Motor neuron (in vitro differentiated cells): Measurements from ENCODE around the gene GTF3C1. TPM values are rescaled to one million over a fixed set of nuclear protein-coding genes. Genes with fewer than 3 reads are reported as not detected.

ENCODE experiments used
- ATAC-seq, 8 experiments: fragments of 200-7000 bp; cut with Tn5 transposase; replicated peaks in 6 of 8; 2 replicates each; pipeline ENCODE4 v1.8.0; 2021; ENCODE audit warnings: mild to moderate bottlenecking in 8 of 8, moderate library complexity in 8 of 8
- H3K27ac ChIP-seq, 2 donors: fragments of 250-450 bp; sonication (Bioruptor Pico); 2 replicates each; pipeline ENCODE4 v1.9.0; 2021; ENCODE audit warnings: antibody characterized with exemption in 2 of 2, mild to moderate bottlenecking in 2 of 2, moderate library complexity in 1 of 2
- H3K4me1 ChIP-seq, 2 donors: fragments of 250-450 bp; sonication (Bioruptor Pico); replicated peaks in 1 of 2; 2 replicates each; pipeline ENCODE4 v1.6.1; 2021; ENCODE audit warnings: antibody characterized with exemption in 2 of 2, mild to moderate bottlenecking in 2 of 2, moderate library complexity in 1 of 2
- H3K4me3 ChIP-seq, 5 donors: fragments of 250-450 bp; sonication (Bioruptor Pico); 2 replicates each; pipeline ENCODE4 v1.9.0; 2021; ENCODE audit warnings: antibody characterized with exemption in 5 of 5, mild to moderate bottlenecking in 5 of 5, moderate library complexity in 4 of 5
- WGBS, 10 experiments: fragments of 450-650 bp; shearing (Covaris generic); methylation state at CpG; one replicate each; pipeline ENCODE4 v1.0.0; 2022; 5-methylcytosine and 5-hydroxymethylcytosine counted together
- in situ Hi-C, 9 experiments: fragments of 400-800 bp; cut with MboI; loops; one replicate each; pipeline ENCODE4 v1.15.0; 2021; ENCODE audit warnings: low sequenced_read_pairs in 9 of 9, low pct_unique_long_range_greater_than_20kb in 2 of 9; ENCODE audit not compliant: unreplicated experiment in 9 of 9
- total RNA-seq, 8 experiments: library from RNA; unstranded; fragments of 300-600 nt; gene quantifications; 2 replicates each; pipeline versions ENCODE4 v1.2.3 to v1.2.4, GENCODE V29; 2022

GTF3C1 gene
- total RNA-seq, 8 experiments from 2014 or later, result 41.2 to 156 (median 60.5) TPM

GRCh38 chr16:27429330-27429871, 120.3 kb downstream of the GTF3C1 start:
- H3K4me1 ChIP-seq, result no peaks in the 10 kb centered on the region
- WGBS, 10 experiments, result 20 to 100% (median 77%) methylated on average over 1 to 8 of the region's 11 CpGs; no CpG with 5 or more reads in 2 of the 10 experiments
- no peak overlapping the region for H3K4me3 ChIP-seq
- ATAC-seq, result no peak
- no peak overlapping the region for H3K27ac ChIP-seq
- in situ Hi-C loops, result loop anchor here in 1 of 9 experiments (25.0 kb wide), 1 partner anchor 108 kb away; the partner anchor contains the start of gene GTF3C1

- no peak overlapping the region for H3K4me3 ChIP-seq
- no peak overlapping the region for H3K27ac ChIP-seq
- in situ Hi-C loops, result loop anchor here in 1 of 9 experiments (25.0 kb wide), 1 partner anchor 109 kb away; the partner anchor contains the start of gene GTF3C1
- ATAC-seq, result no peak
- WGBS, 10 experiments, result 70 to 100% (median 92%) methylated on average over 1 to 3 of the region's 4 CpGs; no CpG with 5 or more reads in 3 of the 10 experiments
- no peaks in the 10 kb centered on the region for H3K4me1 ChIP-seq
Measured at GRCh38 chr16:27428026-27428785, 121.5 kb downstream of the GTF3C1 start.

GRCh38 chr16:27427538-27427937, 122.2 kb downstream of the GTF3C1 start:
- in situ Hi-C loops, result loop anchor here in 1 of 9 experiments (25.0 kb wide), 1 partner anchor 110 kb away; the partner anchor contains the start of gene GTF3C1
- no peak overlapping the region for H3K4me3 ChIP-seq
- H3K27ac ChIP-seq, result no peak overlapping the region
- H3K4me1 ChIP-seq, result no peaks in the 10 kb centered on the region
- ATAC-seq, result no peak
- WGBS, 10 experiments, result 67 to 83% (median 75%) methylated on average over 1 to 5 of the region's 5 CpGs; no CpG with 5 or more reads in 5 of the 10 experiments

GRCh38 chr16:27426423-27427408, 123.0 kb downstream of the GTF3C1 start:
- 0 to 100% (median 65%) methylated on average over 1 to 7 of the region's 7 CpGs; no CpG with 5 or more reads in 1 of the 10 experiments for WGBS, 10 experiments
- Histone ChIP-seq H3K4me1 (no peaks in the 10 kb centered on the region), H3K4me3 (no peak overlapping the region), H3K27ac (no peak overlapping the region)
- ATAC-seq, result peak in 3 of 8 experiments; percentile 58 to 98 (median 96)
- in situ Hi-C loops, result loop anchor here in 1 of 9 experiments (25.0 kb wide), 1 partner anchor 111 kb away; the partner anchor contains the start of gene GTF3C1

GRCh38 chr16:27425961-27426360, 123.8 kb downstream of the GTF3C1 start:
- H3K27ac ChIP-seq, result no peak overlapping the region
- WGBS, 10 experiments, result 80 to 100% (median 100%) methylated on average over 1 of the region's 1 CpG; no CpG with 5 or more reads in 4 of the 10 experiments
- ATAC-seq, result no peak
- in situ Hi-C loops, result loop anchor here in 1 of 9 experiments (25.0 kb wide), 1 partner anchor 111 kb away; the partner anchor contains the start of gene GTF3C1
- no peak overlapping the region for H3K4me3 ChIP-seq
- H3K4me1 ChIP-seq, result no peaks in the 10 kb centered on the region

- H3K27ac ChIP-seq, result no peak overlapping the region
- H3K4me1 ChIP-seq, result no peaks in the 10 kb centered on the region
- WGBS, 10 experiments, result 60 to 100% (median 78%) methylated on average over 1 to 6 of the region's 10 CpGs; no CpG with 5 or more reads in 1 of the 10 experiments
- in situ Hi-C loops, result loop anchor here in 1 of 9 experiments (25.0 kb wide), 1 partner anchor 112 kb away; the partner anchor contains the start of gene GTF3C1
- no peak overlapping the region for H3K4me3 ChIP-seq
- no peak for ATAC-seq
Measured at GRCh38 chr16:27424772-27425498, 124.8 kb downstream of the GTF3C1 start.

GRCh38 chr16:27421961-27422740, 127.6 kb downstream of the GTF3C1 start:
- H3K27ac ChIP-seq, result no peak overlapping the region
- in situ Hi-C loops, result no loop called here
- no peak for ATAC-seq
- no peak overlapping the region for H3K4me3 ChIP-seq
- no peaks in the 10 kb centered on the region for H3K4me1 ChIP-seq

GRCh38 chr16:27417047-27417671, 132.6 kb downstream of the GTF3C1 start:
- Histone ChIP-seq H3K4me1 (no peaks in the 10 kb centered on the region), H3K4me3 (no peak overlapping the region), H3K27ac (no peak overlapping the region)
- no peak for ATAC-seq
- WGBS, 10 experiments, result 40 to 100% (median 70%) methylated on average over 1 to 4 of the region's 4 CpGs
- in situ Hi-C loops, result no loop called here

GRCh38 chr16:27414788-27415431, 134.8 kb downstream of the GTF3C1 start:
- in situ Hi-C loops, result no loop called here
- WGBS, 10 experiments, result 52 to 100% (median 82%) methylated on average over 1 to 6 of the region's 6 CpGs
- H3K27ac ChIP-seq, result no peak overlapping the region
- no peak for ATAC-seq
- no peaks in the 10 kb centered on the region for H3K4me1 ChIP-seq
- no peak overlapping the region for H3K4me3 ChIP-seq

GRCh38 chr16:27413956-27414355, 135.8 kb downstream of the GTF3C1 start:
- in situ Hi-C loops, result no loop called here
- no peak overlapping the region for H3K4me3 ChIP-seq
- 50 to 100% (median 90%) methylated on average over 1 to 2 of the region's 2 CpGs for WGBS, 10 experiments
- no peak overlapping the region for H3K27ac ChIP-seq
- no peak for ATAC-seq
- no peaks in the 10 kb centered on the region for H3K4me1 ChIP-seq

- whole genome bisulfite sequencing, 10 experiments, result 71 to 100% (median 90%) methylated on average over 1 of the region's 1 CpG
- H3K4me1 ChIP-seq, result no peaks in the 10 kb centered on the region
- no peak overlapping the region for H3K4me3 ChIP-seq
- ATAC-seq, result no peak
- no peak overlapping the region for H3K27ac ChIP-seq
- in situ Hi-C loops, result no loop called here
Measured at GRCh38 chr16:27410761-27411160, 139.0 kb downstream of the GTF3C1 start.
